Breast epithelium (tissue), 3 donors: ENCODE measurements around the gene WDR93.

Source experiments
- CTCF ChIP-seq, 3 donors: fragments of 450-650 bp; IDR thresholded peaks; one replicate each; pipeline ENCODE4 v1.5.1; 2016 to 2017; ENCODE audit warnings: antibody characterized with exemption in 3 of 3, mild to moderate bottlenecking in 3 of 3, moderate library complexity in 3 of 3
- POLR2A ChIP-seq: fragments of 450-650 bp; IDR thresholded peaks from one replicate; pipeline ENCODE4 v1.6.1; 2016; ENCODE audit warnings: antibody characterized with exemption, mild to moderate bottlenecking, moderate library complexity
- POLR2AphosphoS5 ChIP-seq, 3 donors: sonication (generic); formaldehyde crosslinking; IDR thresholded peaks; one replicate each; pipeline ENCODE4 v1.6.1; 2017; ENCODE audit warnings: antibody characterized with exemption in 3 of 3

GRCh38 chr15:89649716-89650115, 40.9 kb upstream of the WDR93 start:
- no peak for TF ChIP-seq CTCF (IDR thresholded peaks at IDR 0.05)
- TF ChIP-seq POLR2AphosphoS5 (IDR thresholded peaks at IDR 0.05) = no peak
- TF ChIP-seq POLR2A = no peak
